ENCODE measurements around the gene NME4. TPM values are rescaled to one million over a fixed set of nuclear protein-coding genes. Genes with fewer than 3 reads are reported as not detected.

Gene NME4
- total RNA-seq, 1 experiment from 2014 or later: 68.2 TPM

DNA sequence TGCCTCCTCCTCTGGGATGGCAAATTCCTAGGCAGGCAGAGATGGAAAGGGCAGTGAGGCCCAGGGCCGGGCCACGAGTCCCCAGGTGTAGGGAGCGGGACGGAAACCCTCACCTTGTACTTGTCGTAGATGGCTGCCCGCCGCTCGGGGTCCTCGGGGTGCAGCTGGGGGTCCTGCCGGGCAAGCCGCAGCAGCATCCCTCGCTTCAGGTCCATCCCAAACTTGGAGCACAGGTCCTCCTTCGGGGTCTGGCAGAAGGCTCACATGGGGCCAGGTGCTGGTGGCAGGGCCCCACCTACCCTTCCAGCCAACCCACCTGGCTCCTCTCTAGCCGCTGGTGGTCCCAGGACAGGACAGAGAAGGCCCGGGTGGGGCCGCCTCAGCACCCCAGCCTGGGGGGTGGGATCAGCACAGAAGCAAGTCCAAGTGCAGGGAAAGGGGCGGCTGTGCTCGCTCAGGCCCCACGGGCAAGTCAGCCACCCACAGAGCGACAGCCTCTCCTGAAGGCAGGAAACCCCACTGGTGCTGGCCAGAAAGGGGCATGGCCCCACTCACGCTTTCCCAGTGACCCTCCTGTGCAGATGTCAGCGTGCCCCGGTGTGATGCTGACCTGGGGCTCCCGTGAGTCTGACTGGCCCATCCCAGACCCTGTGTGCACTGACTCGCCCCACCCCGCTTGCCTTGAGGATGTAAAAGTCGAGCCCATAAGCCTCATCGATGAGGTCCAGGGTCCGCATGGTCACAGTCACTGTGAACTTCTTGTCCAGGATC is 28.4 kb upstream of the NME4 start:
- Histone ChIP-seq H2AFZ (ENCODE audit: low read depth, low read length, poor library complexity, severe bottlenecking) (no peak overlapping the region), H3K9me2 (ENCODE audit: insufficient read depth) (no peaks in the 10 kb centered on the region), H3K27ac (ENCODE audit: low read depth, low read length) (no peak overlapping the region; the same call in 1 of the 2 replicates), H3K4me1 (ENCODE audit: control insufficient read depth in 1 of 2, insufficient read depth in 2 of 2, low read length in 2 of 2) (peaks cover 3 to 13% of the 10 kb centered on the region in 2 experiments; a peak in 3 of 4 replicates), H3K4me3 (replicated peaks in 1 of 2; ENCODE audit: low read depth in 1 of 2, low read length in 2 of 2) (no peak overlapping the region), H4K20me1 (ENCODE audit: insufficient read depth) (no peaks in the 10 kb centered on the region), H3K79me2 (ENCODE audit: insufficient read depth, low read length) (no peaks in the 10 kb centered on the region), H3K9ac (ENCODE audit: low read length) (no peak overlapping the region), H3K9me3 (ENCODE audit: control insufficient read depth in 1 of 2, insufficient read depth in 1 of 2, low read depth in 1 of 2, low read length in 2 of 2) (no peaks in the 10 kb centered on the region), H3K4me2 (ENCODE audit: low read length) (no peak overlapping the region), H3K36me3 (ENCODE audit: control insufficient read depth in 1 of 2, insufficient read depth in 2 of 2, low read length in 2 of 2) (0 out of 4 replicates have a peak, but pooled peaks cover 0 to 3% of the 10 kb centered on the region in 2 experiments), H3K27me3 (ENCODE audit: insufficient read depth, low read length) (no peaks in the 10 kb centered on the region)
- no TSS peak for BruUV-seq (replicated peaks)
- DNase-seq (ENCODE audit: low read depth, low spot score) (no peak), ATAC-seq (no peak)
- POLR2A ChIA-PET: no interaction called here
- RAD21 ChIA-PET (ENCODE audit: low non-redundant PET in 1 of 2, low total read pairs in 2 of 2, uncharacterized antibody in 2 of 2, unreplicated experiment in 2 of 2): no interaction called here
- intact Hi-C loops (cut with micrococcal nuclease): no loop called here
- TF ChIP-seq YY1 (IDR thresholded peaks at IDR 0.05; ENCODE audit: extremely low read depth, insufficient replicate concordance, low read depth, low read length): no peak
- no peak for TF ChIP-seq EZH2 (IDR thresholded peaks at IDR 0.05)
- TF ChIP-seq MAX (IDR thresholded peaks at IDR 0.05): no peak
- TF ChIP-seq EZH2phosphoT487 (IDR thresholded peaks at IDR 0.05; ENCODE audit: borderline replicate concordance): no peak
- no peak for TF ChIP-seq EGR1 (IDR thresholded peaks at IDR 0.05; ENCODE audit: low read depth)
- TF ChIP-seq SP1 (IDR thresholded peaks at IDR 0.05; ENCODE audit: low read depth): no peak
- TF ChIP-seq ELF1 (IDR thresholded peaks at IDR 0.05; ENCODE audit: borderline replicate concordance, low read depth): no peak
- no peak for TF ChIP-seq CEBPB (IDR thresholded peaks at IDR 0.05; ENCODE audit: low read depth)
- TF ChIP-seq, protein P1, sequence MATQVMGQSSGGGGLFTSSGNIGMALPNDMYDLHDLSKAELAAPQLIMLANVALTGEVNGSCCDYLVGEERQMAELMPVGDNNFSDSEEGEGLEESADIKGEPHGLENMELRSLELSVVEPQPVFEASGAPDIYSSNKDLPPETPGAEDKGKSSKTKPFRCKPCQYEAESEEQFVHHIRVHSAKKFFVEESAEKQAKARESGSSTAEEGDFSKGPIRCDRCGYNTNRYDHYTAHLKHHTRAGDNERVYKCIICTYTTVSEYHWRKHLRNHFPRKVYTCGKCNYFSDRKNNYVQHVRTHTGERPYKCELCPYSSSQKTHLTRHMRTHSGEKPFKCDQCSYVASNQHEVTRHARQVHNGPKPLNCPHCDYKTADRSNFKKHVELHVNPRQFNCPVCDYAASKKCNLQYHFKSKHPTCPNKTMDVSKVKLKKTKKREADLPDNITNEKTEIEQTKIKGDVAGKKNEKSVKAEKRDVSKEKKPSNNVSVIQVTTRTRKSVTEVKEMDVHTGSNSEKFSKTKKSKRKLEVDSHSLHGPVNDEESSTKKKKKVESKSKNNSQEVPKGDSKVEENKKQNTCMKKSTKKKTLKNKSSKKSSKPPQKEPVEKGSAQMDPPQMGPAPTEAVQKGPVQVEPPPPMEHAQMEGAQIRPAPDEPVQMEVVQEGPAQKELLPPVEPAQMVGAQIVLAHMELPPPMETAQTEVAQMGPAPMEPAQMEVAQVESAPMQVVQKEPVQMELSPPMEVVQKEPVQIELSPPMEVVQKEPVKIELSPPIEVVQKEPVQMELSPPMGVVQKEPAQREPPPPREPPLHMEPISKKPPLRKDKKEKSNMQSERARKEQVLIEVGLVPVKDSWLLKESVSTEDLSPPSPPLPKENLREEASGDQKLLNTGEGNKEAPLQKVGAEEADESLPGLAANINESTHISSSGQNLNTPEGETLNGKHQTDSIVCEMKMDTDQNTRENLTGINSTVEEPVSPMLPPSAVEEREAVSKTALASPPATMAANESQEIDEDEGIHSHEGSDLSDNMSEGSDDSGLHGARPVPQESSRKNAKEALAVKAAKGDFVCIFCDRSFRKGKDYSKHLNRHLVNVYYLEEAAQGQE (IDR thresholded peaks at IDR 0.05; ENCODE audit: low read depth): no peak
- no peak for TF ChIP-seq ZNF274 (IDR thresholded peaks at IDR 0.05; ENCODE audit: low read depth, low read length)
- TF ChIP-seq POLR2A (IDR thresholded peaks at IDR 0.05; ENCODE audit: borderline replicate concordance, extremely low read depth, insufficient read depth, insufficient read length): no peak
- no peak for TF ChIP-seq ATF3 (IDR thresholded peaks at IDR 0.05)
- no peak for TF ChIP-seq SIN3A (IDR thresholded peaks at IDR 0.05; ENCODE audit: low read depth)
- TF ChIP-seq ZFX (IDR thresholded peaks at IDR 0.05): no peak
- TF ChIP-seq, protein P2, sequence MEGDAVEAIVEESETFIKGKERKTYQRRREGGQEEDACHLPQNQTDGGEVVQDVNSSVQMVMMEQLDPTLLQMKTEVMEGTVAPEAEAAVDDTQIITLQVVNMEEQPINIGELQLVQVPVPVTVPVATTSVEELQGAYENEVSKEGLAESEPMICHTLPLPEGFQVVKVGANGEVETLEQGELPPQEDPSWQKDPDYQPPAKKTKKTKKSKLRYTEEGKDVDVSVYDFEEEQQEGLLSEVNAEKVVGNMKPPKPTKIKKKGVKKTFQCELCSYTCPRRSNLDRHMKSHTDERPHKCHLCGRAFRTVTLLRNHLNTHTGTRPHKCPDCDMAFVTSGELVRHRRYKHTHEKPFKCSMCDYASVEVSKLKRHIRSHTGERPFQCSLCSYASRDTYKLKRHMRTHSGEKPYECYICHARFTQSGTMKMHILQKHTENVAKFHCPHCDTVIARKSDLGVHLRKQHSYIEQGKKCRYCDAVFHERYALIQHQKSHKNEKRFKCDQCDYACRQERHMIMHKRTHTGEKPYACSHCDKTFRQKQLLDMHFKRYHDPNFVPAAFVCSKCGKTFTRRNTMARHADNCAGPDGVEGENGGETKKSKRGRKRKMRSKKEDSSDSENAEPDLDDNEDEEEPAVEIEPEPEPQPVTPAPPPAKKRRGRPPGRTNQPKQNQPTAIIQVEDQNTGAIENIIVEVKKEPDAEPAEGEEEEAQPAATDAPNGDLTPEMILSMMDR (IDR thresholded peaks at IDR 0.05 in 2 of 3, conservative IDR thresholded peaks at IDR 0.05 in 1 of 3; ENCODE audit: borderline replicate concordance in 1 of 3, insufficient read depth in 1 of 3, low read depth in 2 of 3, low read length in 2 of 3): no peak
- no peak for TF ChIP-seq CBX3 (IDR thresholded peaks at IDR 0.05; ENCODE audit: low read depth)
- no peak for TF ChIP-seq TCF7L2 (IDR thresholded peaks at IDR 0.05; ENCODE audit: borderline replicate concordance, extremely low read depth, insufficient read depth, insufficient read length)
- TF ChIP-seq RAD21 (IDR thresholded peaks at IDR 0.05; ENCODE audit: low read depth): no peak
- TF ChIP-seq FOSL1 (IDR thresholded peaks at IDR 0.05; ENCODE audit: low read depth): no peak
- TF ChIP-seq POLR2AphosphoS5 (IDR thresholded peaks at IDR 0.05; ENCODE audit: low read depth, low read length): no peak
- CTCF ChIA-PET: no interaction called here

All from HCT116 (cell line).